H1 (cell line): ENCODE data around the gene SCO1. TPM values are rescaled to one million over a fixed set of nuclear protein-coding genes. Genes with fewer than 3 reads are reported as not detected.

Experiments
- CHD7 ChIP-seq: fragments of 300-600 bp; sonication (generic); IDR thresholded peaks from 2 replicates; pipeline ENCODE4 v1.7.1; 2012; ENCODE audit warnings: low read length, moderate library complexity, mild to moderate bottlenecking, inconsistent platforms; ENCODE audit not compliant: insufficient replicate concordance
- KDM1A ChIP-seq: fragments of 200-600, 300-600 bp; sonication (generic); IDR thresholded peaks from 2 replicates; pipeline ENCODE4 v1.7.1; 2016; ENCODE audit warnings: mild to moderate bottlenecking, low read length, borderline replicate concordance
- SIRT6 ChIP-seq: IDR thresholded peaks from one replicate; pipeline ENCODE4 v1.7.1; 2012; ENCODE audit warnings: low read length, inconsistent platforms
- polyA plus RNA-seq, 7 experiments: library from polyadenylated mRNA; depleted of rRNA in 3 of 7; stranded (reverse) in 5 of 7; unstranded in 2 of 7; fragments of >200 nt in 5 of 7; fragments of 200-250 nt in 2 of 7; gene quantifications; 1 replicate in 5 of 7; 2 replicates in 1 of 7; 4 replicates in 1 of 7; pipeline versions ENCODE4 v1.2.1 to v1.2.3, GENCODE V29; 2011 to 2013; ENCODE audit warnings: missing spikeins in 2 of 7, mixed read lengths in 2 of 7
- total RNA-seq: library from RNA; stranded (reverse); fragmentation: NEBNext Ultra II Directional; extraction: Animal tissue kit (Norgen Biotek cat#: 25700); gene quantifications from 2 replicates; pipeline ENCODE4 v1.2.1, GENCODE V29; 2021

Gene SCO1
- total and polyA plus RNA-seq, 2 of the 8 experiments (the other 6 are each of a cell fraction or from before 2014, with no cell fraction given), result 18.7 to 61.8 TPM

- TF ChIP-seq CHD7 (no peak), SIRT6 (no peak), KDM1A (no peak)
- TF ChIP-seq, all 59 proteins: peak for 0
These were observed 65.6 kb downstream of the SCO1 start (continued) for GRCh38 chr17:10631701-10632100.
